Skin epidermis (tissue), 12 donors: ENCODE data around the gene POU2F1.
"Not testable (repeated sequence)": the region's sequence is repeated elsewhere in the genome, so short reads cannot be mapped to it uniquely, and the experiment has no call there.

Experiments
- H3K27ac ChIP-seq, 21 experiments: fragments of 200-600 bp; sonication (generic) in 11 of 21; one replicate each; pipeline ENCODE4 v1.5.0; 2020; ENCODE audit warnings: mild to moderate bottlenecking in 3 of 21, inconsistent platforms in 2 of 21, moderate library complexity in 2 of 21
- H3K4me3 ChIP-seq, 7 experiments: fragments of 200-600 bp; sonication (generic) in 2 of 7; one replicate each; pipeline ENCODE4 v1.5.0; 2020; ENCODE audit warnings: inconsistent platforms in 2 of 7, mild to moderate bottlenecking in 2 of 7, moderate library complexity in 1 of 7

POU2F1 gene

DNA sequence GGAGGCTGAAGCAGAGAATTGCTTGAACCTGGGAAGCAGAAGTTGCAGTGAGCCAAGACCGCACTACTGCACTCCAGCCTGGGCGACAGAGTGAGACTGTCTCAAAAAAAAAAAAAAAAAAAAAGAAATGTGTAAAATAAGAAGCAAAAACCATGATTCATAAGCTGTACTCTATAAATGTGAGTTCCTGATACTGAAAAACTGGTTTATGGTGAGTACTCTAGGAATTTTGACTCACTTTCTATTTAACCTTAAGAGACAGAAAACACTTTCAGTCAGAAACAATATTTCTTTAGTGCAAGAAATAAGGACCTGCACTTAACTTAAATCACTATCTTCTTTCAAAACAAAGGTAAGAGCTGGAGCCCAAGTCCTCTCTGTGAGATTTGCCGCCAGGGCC lies 19.9 kb upstream of the POU2F1 start:
- Histone ChIP-seq H3K4me3 (no peak overlapping the region), H3K27ac (no peak overlapping the region)

DNA sequence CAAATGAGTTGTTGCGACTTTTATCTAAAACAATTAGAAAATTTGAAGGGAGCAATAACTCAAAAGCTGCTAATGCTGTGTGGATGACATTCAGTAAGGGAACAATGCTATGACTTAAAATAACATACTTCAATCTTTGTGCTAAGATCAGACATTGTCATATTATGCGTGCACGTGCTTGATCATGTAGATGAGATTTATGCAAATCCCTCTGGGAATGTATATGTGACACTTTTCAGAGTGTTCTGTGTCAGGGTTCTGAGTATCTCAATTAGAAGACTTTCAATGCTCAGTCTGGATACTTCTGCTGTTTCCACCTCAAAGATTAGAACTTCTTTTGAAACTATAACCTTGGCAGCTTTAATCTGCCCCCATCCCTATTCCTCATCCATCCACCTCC lies 18.6 kb upstream of the POU2F1 start:
- Histone ChIP-seq H3K4me3 (no peak overlapping the region), H3K27ac (no peak overlapping the region)

- not testable (repeated sequence) for H3K27ac ChIP-seq, H3K4me3 ChIP-seq
Measured at GRCh38 chr1:167205306-167206050, 15.2 kb upstream of the POU2F1 start.

GRCh38 chr1:167206166-167206835 lies 14.4 kb upstream of the POU2F1 start:
- H3K4me3 ChIP-seq = no peak overlapping the region
- H3K27ac ChIP-seq = no peak overlapping the region

DNA sequence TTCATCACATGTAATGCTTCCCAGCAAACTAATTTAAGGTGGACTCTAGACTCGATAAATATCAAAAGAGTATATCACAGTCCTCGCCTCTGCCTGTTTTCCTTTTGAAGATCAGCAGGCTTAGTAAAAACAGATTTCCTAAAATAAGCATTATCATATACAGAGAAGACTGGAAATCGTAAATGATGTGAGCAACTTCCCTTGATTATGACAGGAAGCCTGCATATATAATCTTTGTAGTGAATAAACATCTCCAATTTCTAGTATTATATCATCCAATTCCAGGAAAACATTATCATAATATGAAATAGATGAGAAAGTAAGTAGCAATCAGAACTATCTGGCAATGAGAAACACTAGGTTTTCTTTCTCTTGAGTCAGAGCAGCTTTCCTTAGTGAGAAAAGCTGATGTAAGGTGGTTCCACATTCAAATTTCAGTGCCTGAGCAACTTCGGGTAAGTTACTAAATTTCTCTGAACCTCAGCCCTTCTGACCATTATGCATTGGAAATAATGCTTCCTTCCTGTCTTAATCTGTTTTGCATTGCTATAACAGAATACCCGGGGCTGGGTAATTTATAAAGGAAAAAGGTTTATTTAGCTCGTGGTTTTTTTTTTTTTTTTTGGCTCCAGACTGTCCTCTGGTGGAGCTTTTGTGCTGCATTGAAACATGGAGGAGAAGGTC lies 12.6 kb upstream of the POU2F1 start:
- Histone ChIP-seq H3K4me3 (no peak overlapping the region), H3K27ac (no peak overlapping the region)

GRCh38 chr1:167208624-167208976 lies 12.1 kb upstream of the POU2F1 start:
- Histone ChIP-seq H3K4me3 (no peak overlapping the region), H3K27ac (no peak overlapping the region)

GRCh38 chr1:167209044-167209443 lies 11.6 kb upstream of the POU2F1 start:
- Histone ChIP-seq H3K27ac (no peak overlapping the region), H3K4me3 (no peak overlapping the region)

GRCh38 chr1:167210966-167211674 lies 9.6 kb upstream of the POU2F1 start:
- Histone ChIP-seq H3K27ac (no peak overlapping the region), H3K4me3 (no peak overlapping the region)

DNA sequence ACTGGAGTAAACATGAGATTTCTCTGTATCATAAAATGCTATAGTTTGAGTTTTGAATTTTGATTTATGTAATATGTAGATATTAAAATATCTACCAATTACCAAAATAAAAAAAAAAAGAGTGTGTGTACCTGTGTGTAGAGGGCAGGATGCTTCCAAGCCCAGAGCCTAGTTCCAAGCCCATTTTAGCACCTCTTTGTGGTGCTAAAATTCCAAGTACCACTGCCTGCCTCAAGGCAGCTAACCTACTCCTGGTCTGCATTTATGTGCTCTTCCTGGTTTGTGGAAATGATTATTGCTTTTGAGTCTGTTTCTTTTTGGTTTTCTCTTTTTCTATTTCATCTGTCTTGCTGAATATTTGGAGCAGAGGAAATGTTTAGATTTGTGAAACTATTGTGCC lies 8.7 kb upstream of the POU2F1 start:
- H3K4me3 ChIP-seq = no peak overlapping the region
- H3K27ac ChIP-seq = no peak overlapping the region

- Histone ChIP-seq H3K27ac (no peak overlapping the region), H3K4me3 (no peak overlapping the region)
Measured at GRCh38 chr1:167216809-167217208, 3.9 kb upstream of the POU2F1 start.

DNA sequence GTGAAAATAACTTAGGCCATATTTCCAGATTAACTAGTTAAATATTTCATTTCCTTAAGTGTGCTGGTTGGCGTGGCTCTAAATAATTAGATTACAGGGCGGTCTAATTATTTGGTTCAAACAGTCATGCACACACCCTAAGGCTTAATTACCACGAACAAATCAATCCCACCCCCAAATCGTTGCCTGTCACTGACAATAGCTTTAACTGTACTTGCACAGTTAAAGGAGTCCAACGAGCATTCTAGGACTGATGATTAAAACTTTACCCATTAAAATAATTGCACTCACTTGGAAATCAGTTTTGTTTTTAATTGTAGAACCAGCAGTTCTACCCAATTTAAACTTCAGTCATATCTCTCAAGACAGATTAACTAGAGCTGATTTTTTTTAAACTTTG lies 1.5 kb upstream of the POU2F1 start:
- Histone ChIP-seq H3K27ac (peak overlapping the region in 7 of 21 experiments; percentile 74 to 95 (median 86)), H3K4me3 (peak overlapping the region in 6 of 7 experiments; percentile 77 to 94 (median 84))

DNA sequence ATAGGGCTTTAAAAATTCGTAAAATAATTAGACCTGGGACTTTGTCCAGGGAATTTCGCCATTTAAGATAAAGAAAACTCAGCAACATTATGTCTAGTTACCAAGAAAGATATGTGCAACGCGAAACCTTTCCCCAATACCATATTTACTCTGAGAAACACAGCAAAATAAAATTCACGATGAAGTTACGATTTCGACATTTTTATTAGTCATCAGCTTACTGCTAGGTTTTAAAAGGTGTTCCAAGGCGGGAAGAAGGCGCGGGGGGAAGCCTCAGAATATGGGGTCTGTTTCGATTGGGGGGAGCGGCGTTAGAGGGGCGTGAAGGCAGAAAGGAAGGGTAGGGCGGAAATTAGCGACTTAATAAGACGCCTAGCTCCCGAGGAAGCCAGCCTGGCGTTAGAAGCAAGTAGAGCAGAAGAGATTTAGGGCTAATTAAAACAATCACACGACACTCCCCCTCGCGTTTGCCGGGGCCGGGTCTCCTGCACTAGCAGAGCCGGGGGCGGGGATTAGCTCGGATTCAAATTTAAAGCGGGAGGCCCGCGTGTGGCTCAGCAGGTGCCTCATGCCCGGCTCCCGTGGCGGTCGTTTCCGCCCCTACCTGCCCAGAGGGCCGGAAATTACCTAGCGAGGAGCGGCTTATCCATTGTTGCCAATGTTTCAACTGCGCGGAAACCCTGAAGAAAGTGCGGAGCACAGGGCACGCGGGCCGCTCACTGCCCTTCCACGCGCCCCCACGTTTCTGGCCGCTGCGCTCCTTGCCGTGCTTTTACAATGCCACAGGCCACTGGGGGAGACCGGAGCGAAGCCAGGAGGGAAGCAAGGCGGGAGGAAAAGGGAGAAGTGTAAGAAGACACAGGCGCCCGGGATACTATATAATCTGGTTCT lies 795 bp upstream of the POU2F1 start:
- H3K27ac ChIP-seq = peak overlapping the region; percentile 45 to 95 (median 84)

DNA sequence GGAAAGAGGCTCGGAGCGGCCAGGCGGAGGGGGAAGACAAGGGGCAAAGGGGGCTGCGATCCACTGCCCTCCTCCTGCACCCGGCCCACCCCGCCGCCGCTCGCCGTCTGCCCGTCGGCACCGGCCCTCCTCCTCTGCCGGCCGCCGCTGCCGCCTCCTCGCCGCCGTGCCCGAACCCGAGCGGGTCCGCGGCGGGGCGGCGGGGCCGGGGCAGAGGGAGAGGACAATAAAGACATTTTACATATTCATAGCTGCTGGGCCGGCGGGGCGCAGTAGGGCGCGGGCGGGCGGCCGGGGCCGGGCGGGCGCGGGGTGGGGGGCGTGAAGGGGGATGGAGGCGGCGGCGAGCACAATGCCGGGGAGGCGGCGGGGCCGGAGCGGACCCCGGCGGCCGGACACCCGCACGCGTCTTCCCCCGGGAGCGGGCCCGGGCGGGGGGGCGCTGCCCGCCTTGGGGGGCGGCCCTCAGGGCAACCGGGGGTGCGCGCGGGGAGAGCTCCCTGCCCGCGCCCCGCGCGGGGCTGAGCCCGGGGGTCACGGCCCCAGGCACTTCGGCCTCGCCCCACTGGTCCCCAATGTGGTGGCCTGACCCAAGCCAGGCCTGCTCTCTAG lies 546 bp downstream of the POU2F1 start:
- peak overlapping the region; percentile 80 to 99 (median 92) for H3K27ac ChIP-seq
- peak overlapping the region; percentile 77 to 97 (median 89) for H3K4me3 ChIP-seq

More for the DNA sequence above, 795 bp upstream of the POU2F1 start:
- H3K4me3 ChIP-seq = peak overlapping the region; percentile 77 to 97 (median 85)

- Histone ChIP-seq H3K4me3 (peak overlapping the region; percentile 77 to 97 (median 89)), H3K27ac (peak overlapping the region; percentile 80 to 99 (median 92))
Measured at GRCh38 chr1:167221738-167222610, 1.3 kb downstream of the POU2F1 start.

DNA sequence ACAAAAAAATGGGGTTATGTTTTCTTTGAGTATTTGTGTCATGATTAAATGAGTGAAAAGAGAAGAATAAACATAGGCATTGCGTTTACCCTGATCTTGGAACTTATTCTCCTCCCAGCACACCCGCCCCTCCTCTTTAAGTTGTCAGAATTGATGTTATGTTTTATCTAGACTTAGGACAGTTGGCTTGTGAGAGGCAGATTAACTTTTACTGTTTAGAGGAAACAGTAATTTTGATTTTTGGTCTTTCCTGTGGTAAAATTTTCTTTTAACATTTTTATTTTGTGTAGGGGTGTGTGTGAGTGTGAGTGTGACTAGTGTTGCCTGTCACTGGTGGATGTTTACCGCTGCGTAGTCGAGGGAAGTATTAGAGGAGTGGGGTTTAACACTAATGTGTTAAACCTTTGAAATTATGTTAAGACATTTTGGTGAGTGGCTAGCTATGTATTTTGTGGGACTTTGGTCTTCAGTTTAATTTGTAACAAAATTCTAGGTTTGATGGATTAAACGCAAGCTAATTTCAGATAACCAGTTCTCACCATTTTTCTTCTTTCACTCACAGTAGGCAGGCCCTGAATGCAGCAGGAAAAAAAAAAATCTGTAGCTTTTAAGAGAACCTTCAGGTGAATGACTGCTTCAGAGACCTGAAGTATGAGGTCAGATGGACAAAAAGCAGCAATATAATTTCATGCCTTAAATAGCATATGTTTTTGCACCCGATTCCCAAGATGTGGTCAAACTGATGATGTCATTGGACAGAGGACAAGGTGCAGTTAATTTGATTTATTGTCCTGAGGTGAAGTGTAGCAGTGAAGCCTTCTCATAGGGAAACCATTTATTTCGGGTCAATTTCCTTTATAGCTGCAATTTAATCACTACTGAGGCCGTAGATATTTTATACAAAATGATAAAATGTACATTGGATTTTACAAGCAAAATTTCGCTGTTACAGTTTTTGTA lies 2.7 kb downstream of the POU2F1 start:
- no peak overlapping the region for H3K4me3 ChIP-seq
- peak overlapping the region in 14 of 21 experiments; percentile 80 to 99 (median 92) for H3K27ac ChIP-seq

GRCh38 chr1:167224734-167225235 lies 4.1 kb downstream of the POU2F1 start:
- not testable (repeated sequence) for H3K4me3 ChIP-seq
- peak overlapping the region in 1 of 21 experiments; percentile 39 for H3K27ac ChIP-seq
